Large intestine (tissue), 3 donors: ENCODE results near the gene SIMC1. TPM values are rescaled to one million over a fixed set of nuclear protein-coding genes. Genes with fewer than 3 reads are reported as not detected.

Experiments
- DNase-seq, 2 donors: peaks; one replicate each; pipeline versions ENCODE4 v3.0.0 to v3.0.0-alpha.2; 2013
- H3K27ac ChIP-seq: one replicate; pipeline ENCODE4 v1.5.1; 2013; ENCODE audit warnings: low read length
- H3K27me3 ChIP-seq: 2 replicates; pipeline ENCODE4 v1.6.1; 2013; ENCODE audit warnings: low read length; ENCODE audit not compliant: control insufficient read depth, insufficient read depth
- H3K36me3 ChIP-seq: 2 replicates; pipeline ENCODE4 v1.6.1; 2013; ENCODE audit warnings: low read length; ENCODE audit not compliant: control insufficient read depth, insufficient read depth
- H3K4me1 ChIP-seq: one replicate; pipeline ENCODE4 v1.6.1; 2013; ENCODE audit warnings: low read length; ENCODE audit not compliant: control insufficient read depth, insufficient read depth
- H3K4me3 ChIP-seq: one replicate; pipeline ENCODE4 v1.5.1; 2013; ENCODE audit warnings: low read length
- H3K9me3 ChIP-seq: one replicate; pipeline ENCODE4 v1.6.1; 2013; ENCODE audit warnings: mild to moderate bottlenecking, low read depth, low read length, moderate library complexity; ENCODE audit not compliant: control insufficient read depth
- WGBS: methylation state at CpG from one replicate; pipeline ENCODE4 v1.1.5; 2013; ENCODE audit warnings: low lambda C conversion rate; ENCODE audit not compliant: insufficient coverage; 5-methylcytosine and 5-hydroxymethylcytosine counted together
- polyA plus RNA-seq: library from polyadenylated mRNA; unstranded; fragments of 120-200 nt; gene quantifications from one replicate; pipeline ENCODE4 v1.2.1, GENCODE V29; 2013

SIMC1 gene
- polyA plus RNA-seq, 1 donor: 14.7 TPM

- no peak overlapping the region for H3K27ac ChIP-seq
- H3K36me3 ChIP-seq: peaks cover 53% of the 10 kb centered on the region
- no peak overlapping the region for H3K4me3 ChIP-seq
- no CpG with 5 or more reads among the region's 3 CpGs for WGBS
- H3K27me3 ChIP-seq: no peaks in the 10 kb centered on the region
- no peaks in the 10 kb centered on the region for H3K4me1 ChIP-seq
- no peaks in the 10 kb centered on the region for H3K9me3 ChIP-seq
- DNase-seq: no peak
Observed at GRCh38 chr5:176382721-176383120, 144.5 kb downstream of the SIMC1 start.

GRCh38 chr5:176383248-176383905, 145.2 kb downstream of the SIMC1 start:
- peaks cover 53% of the 10 kb centered on the region for H3K36me3 ChIP-seq
- no peaks in the 10 kb centered on the region for H3K4me1 ChIP-seq
- H3K4me3 ChIP-seq: no peak overlapping the region
- H3K9me3 ChIP-seq: no peaks in the 10 kb centered on the region
- no peak for DNase-seq
- no peaks in the 10 kb centered on the region for H3K27me3 ChIP-seq
- no peak overlapping the region for H3K27ac ChIP-seq
- WGBS: 80% methylated on average over 1 of the region's 15 CpGs

- Histone ChIP-seq H3K36me3 (peaks cover 53% of the 10 kb centered on the region), H3K4me3 (no peak overlapping the region), H3K27ac (no peak overlapping the region), H3K9me3 (no peaks in the 10 kb centered on the region), H3K4me1 (no peaks in the 10 kb centered on the region), H3K27me3 (no peaks in the 10 kb centered on the region)
- DNase-seq: no peak
- no CpG with 5 or more reads among the region's 9 CpGs for WGBS
Observed at GRCh38 chr5:176383961-176384360, 145.7 kb downstream of the SIMC1 start.

- no peak overlapping the region for H3K27ac ChIP-seq
- H3K27me3 ChIP-seq: no peaks in the 10 kb centered on the region
- no CpG with 5 or more reads among the region's 8 CpGs for WGBS
- H3K4me3 ChIP-seq: no peak overlapping the region
- H3K9me3 ChIP-seq: no peaks in the 10 kb centered on the region
- DNase-seq: no peak
- peaks cover 1% of the 10 kb centered on the region for H3K4me1 ChIP-seq
- H3K36me3 ChIP-seq: peaks cover 53% of the 10 kb centered on the region
Observed at GRCh38 chr5:176384366-176384930, 146.2 kb downstream of the SIMC1 start.

- H3K4me3 ChIP-seq: no peak overlapping the region
- no CpG with 5 or more reads among the region's 12 CpGs for WGBS
Observed at GRCh38 chr5:176384991-176385390, 146.8 kb downstream of the SIMC1 start.

GRCh38 chr5:176386491-176386890, 148.3 kb downstream of the SIMC1 start:
- Histone ChIP-seq H3K4me3 (no peak overlapping the region), H3K36me3 (peaks cover 59% of the 10 kb centered on the region), H3K27ac (no peak overlapping the region), H3K4me1 (peaks cover 5% of the 10 kb centered on the region), H3K27me3 (no peaks in the 10 kb centered on the region), H3K9me3 (no peaks in the 10 kb centered on the region)
- DNase-seq: no peak
- no CpG with 5 or more reads among the region's 1 CpG for WGBS

More at GRCh38 chr5:176384991-176385390, 146.8 kb downstream of the SIMC1 start:
- Histone ChIP-seq H3K27me3 (no peaks in the 10 kb centered on the region), H3K27ac (no peak overlapping the region), H3K36me3 (peaks cover 53% of the 10 kb centered on the region), H3K9me3 (no peaks in the 10 kb centered on the region), H3K4me1 (peaks cover 5% of the 10 kb centered on the region)
- no peak for DNase-seq

- WGBS: 0% methylated on average over 4 of the region's 8 CpGs
- peaks cover 59% of the 10 kb centered on the region for H3K36me3 ChIP-seq
- H3K27ac ChIP-seq: no peak overlapping the region
- DNase-seq: no peak
- H3K4me1 ChIP-seq: peaks cover 5% of the 10 kb centered on the region
- no peaks in the 10 kb centered on the region for H3K27me3 ChIP-seq
- peak overlapping the region; percentile 61 for H3K4me3 ChIP-seq
- no peaks in the 10 kb centered on the region for H3K9me3 ChIP-seq
Observed at GRCh38 chr5:176387384-176387925, 149.2 kb downstream of the SIMC1 start.

- 0% methylated on average over 2 of the region's 29 CpGs for WGBS
- peak overlapping the region; percentile 95 for H3K27ac ChIP-seq
- H3K4me1 ChIP-seq: peaks cover 5% of the 10 kb centered on the region
- H3K9me3 ChIP-seq: no peaks in the 10 kb centered on the region
- peak overlapping the region; percentile 61 for H3K4me3 ChIP-seq
- H3K27me3 ChIP-seq: no peaks in the 10 kb centered on the region
- DNase-seq: no peak
- peaks cover 59% of the 10 kb centered on the region for H3K36me3 ChIP-seq
Observed at GRCh38 chr5:176388003-176388443, 149.8 kb downstream of the SIMC1 start.

GRCh38 chr5:176388444-176389134, 150.4 kb downstream of the SIMC1 start, which contains the start of the genes HIGD2A and NOP16:
Gene HIGD2A, plus strand, starts transcription at chr5:176388751. Its CDS starts 69 bp downstream, at chr5:176388820.
Gene NOP16, minus strand, starts transcription at chr5:176388598. Its CDS starts 59 bp downstream, at chr5:176388539.
- Histone ChIP-seq H3K27ac (peak within 1 kb of the TSS; percentile 95), H3K9me3 (no peaks in the 10 kb centered on the region), H3K4me1 (peaks cover 5% of the 10 kb centered on the region), H3K27me3 (no peaks in the 10 kb centered on the region), H3K36me3 (peaks cover 59% of the 10 kb centered on the region), H3K4me3 (peak within 1 kb of the TSS; percentile 61)
- WGBS: no CpG with 5 or more reads among the region's 47 CpGs
- peak; percentile 98 to 99 for DNase-seq
